Fibroblast of skin of left biceps (primary cell): ENCODE measurements around the gene MRRF.
"Not testable (repeated sequence)": the region's sequence is repeated elsewhere in the genome, so short reads cannot be mapped to it uniquely, and the experiment has no call there.

Experiments used
- DNase-seq, 2 experiments: peaks; one replicate each; pipeline ENCODE4 v3.0.0-alpha.2; 2013; ENCODE audit warnings: low read depth in 2 of 2

Gene MRRF

DNA sequence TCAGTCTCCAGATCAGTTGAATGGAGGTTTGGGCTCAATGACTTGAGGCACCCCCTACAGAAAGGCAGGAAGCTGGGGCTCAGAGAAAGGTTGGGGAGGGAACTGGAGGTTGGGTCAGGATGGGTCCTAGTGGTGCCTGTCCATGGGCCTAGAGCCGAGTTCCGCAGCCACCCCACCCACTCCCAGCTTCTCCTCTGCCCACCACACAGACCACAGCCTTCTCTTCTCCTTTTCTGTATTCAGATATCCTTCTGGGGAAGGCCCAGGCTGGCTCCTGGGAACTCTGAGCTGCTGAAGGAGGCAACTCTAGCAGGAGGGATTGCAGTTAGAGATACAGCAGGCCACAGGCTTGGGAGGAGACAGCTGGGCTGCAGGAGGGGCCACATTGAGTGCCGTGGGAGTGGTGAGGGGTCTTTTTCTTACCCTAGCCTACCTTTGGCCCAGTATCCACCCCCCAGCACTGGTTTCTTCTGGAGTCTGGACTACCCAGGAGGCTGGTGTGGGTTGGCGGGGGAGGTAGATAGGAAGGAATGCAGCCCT, 90.7 kb downstream of the MRRF start:
- DNase-seq, result no peak

DNA sequence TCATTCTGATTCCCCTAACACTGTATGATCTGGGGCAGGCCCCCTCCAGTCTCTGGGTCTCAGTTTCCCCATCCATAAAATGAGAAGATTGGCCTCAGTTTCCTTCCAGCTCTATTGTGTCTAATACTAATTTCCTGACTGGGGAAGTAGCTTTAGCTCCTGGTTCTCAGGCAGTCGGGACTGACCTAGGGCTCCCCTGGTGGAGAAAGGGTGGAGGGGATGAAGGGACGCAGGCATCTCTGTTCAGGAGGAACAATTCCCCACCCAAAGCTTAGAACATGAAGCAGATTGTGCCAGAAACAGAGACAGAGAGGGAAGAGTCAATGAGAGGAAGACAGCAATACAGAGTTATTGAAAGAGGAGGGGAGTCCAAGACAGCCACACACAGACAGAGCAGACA, 91.9 kb downstream of the MRRF start:
- no peak for DNase-seq

DNA sequence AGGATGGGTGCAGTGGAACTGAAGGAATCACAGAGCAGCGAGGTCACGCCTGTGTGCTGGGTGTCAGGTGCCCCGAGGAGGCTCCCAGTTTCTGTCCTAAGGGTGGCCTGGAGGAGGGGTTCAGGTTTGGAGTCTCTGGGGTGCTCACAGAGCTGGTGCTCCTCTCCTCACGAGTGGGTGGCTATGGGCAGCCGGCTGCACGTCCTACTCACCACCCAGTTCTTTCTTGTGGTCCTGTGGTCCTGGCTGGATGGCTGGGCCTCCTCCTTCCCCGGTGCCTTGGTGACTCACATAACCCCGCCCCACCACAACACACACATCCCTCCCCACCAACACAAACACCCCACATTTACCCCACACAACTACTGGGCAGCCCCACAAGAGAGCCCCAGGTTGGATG, 96.2 kb downstream of the MRRF start:
- DNase-seq, result no peak

DNA sequence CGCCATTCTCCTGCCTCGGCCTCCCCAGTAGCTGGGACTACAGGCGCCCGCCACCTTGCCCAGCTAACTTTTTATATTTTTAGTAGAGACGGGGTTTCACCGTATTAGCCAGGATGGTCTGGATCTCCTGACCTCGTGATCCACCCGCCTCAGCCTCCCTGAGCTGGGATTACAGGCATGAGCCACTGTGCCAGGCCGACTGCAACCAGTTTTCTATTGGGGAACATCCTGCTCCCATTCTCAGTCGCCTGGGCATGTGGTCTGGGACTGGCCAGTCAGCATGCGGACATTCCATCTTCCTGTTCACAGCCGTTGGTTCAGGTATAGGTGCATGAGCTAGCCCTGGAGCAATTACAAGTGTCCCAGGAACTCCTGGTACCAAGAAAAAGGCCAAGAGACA, 98.4 kb downstream of the MRRF start:
- not testable (repeated sequence) for DNase-seq

DNA sequence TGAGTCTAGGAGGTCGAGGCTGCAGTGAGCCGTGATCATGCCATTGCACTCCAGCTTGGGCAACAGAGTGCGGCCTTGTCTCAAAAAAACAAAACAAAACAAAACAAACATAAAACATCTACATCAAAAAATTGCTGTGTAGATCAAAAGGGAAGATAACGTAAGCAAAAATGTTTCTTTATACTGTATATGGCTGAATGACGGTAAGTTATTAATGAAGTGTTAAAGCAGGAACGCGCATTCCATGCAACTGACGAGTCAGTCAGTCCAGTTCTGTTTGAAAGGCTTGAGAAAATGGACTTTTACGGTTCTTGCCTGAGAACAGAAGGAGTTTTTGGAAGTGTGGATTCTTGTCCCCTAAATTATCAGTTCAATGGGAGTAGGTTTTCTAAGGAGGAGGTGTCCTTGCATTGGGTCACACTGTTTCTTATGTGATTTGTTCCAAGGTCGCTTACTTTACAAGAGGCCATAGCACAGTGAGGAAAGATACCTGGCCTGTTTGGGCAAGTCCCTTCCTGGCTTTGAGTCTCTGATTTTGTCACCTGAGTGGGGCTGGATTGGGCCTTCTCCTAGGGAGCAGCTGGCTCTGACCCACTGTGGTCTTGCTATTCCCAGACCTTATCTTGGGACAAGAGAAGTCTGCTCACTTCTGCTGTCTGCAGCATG, 99.6 kb downstream of the MRRF start:
- DNase-seq, result no peak

DNA sequence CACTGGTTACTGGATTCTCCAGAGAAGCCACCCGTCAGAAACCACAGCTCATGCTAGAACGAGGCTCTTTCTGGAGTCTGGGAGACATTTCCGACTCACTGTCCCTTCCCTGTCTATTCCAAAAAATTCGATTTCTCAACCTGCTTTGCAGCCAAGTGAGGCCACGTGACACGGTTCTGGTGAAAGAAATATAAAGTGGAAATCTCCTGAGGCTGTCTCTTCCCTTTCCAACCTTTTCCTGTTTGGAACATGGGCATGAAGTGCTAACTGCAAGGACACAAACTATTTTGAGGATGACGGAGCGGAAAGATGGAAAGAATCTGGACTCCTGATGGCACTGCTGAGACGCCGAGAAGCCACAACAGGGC, 100.1 kb downstream of the MRRF start:
- DNase-seq, result no peak

DNA sequence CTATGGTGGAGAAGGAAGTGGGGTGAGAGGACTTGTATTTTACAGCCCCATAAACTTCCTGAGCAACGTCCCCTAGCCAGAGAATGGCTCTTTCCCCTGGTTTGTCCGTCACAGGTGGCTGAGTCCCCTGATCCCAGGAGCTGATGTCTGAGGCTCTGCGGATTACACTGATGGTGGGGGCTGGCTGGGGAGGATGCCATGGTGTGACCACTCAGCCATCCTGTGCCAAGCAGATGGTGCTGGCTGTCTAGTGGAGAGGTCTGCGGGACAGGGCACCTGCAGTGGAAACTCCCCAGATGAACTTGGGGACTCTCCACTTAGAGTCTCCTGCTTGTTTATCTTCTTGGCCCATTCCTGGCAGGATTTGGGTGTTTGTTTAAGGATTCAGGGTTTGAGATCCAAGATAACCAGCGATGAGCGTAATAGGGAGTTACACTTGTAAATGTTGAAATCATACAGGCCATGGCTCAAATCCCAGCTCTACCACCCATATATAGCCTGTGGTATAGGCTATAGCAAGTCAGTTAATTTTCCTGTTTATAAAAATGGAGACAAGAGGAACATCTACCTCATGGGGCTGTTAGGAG, 101.5 kb downstream of the MRRF start:
- no peak for DNase-seq

DNA sequence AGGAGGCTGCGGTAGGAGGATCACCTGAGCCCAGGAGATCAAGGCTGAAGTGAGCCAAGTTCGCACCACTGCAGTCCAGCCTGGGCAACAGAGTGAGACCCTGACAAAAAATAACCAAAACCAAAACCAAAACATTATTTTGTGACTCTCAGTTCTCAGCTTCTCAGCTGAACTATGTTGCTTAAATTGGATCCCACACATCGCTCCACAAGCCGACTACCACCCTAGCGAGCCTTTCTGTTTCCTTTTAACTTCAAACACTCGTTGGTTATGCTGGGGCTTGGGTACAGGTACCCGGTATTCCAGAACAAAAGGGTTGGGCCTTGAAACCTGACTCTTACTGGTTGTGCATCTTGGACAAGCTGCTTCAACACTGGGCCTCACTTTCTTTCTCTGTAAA, 102.4 kb downstream of the MRRF start:
- no peak for DNase-seq

DNA sequence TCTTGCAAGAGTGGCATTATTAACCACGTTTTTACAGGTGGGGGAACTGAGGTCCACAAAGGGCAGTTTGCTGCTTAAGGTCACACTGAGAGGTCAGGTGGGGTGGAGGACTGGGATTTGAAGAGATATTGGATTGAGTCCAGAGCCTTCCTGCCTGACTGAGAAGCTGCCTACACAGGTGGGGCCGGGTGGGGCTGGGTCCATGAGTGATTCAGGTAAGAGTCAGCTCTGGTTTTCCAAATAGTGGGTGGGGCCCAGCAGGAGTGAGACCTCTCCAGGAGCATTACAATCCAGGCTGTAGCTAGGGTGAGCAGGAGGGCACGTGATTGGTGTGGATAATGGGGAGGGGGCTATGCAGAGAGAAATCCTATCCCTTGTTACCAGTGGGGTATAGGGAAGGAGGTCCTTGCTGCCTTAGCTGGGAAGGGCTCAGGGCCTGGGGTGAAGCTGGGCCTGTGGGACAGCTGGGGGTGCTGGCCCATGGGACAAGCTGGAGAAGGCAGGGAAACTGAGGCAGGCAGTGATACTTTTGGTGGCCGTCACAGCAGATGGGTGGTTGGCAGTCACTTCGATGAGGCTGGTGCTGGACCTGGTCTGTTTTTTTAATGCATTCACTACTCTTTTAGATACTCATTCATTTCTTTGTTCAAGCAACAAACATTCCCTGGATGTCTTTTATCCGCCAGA, 103.2 kb downstream of the MRRF start:
- DNase-seq, result no peak

DNA sequence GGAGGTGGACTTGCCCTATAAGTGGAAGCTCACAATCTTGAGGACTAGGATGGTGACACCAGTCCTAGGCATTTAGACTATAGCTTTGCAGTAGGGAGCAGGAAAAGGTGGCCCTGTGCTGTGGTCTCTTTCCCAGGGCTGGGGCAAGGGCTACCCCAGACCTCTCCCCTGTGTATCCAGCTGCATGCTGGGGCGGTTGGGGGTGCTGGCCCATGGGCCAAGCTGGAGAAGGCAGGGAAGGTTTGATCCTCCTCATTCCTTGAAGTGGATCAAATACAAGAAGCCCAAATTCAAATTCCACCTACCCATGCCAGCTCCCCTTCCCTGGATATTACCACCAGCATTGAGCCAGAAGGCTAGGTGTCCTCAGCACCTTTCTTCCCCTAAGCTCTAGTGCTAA, 104.0 kb downstream of the MRRF start:
- DNase-seq, result no peak

DNA sequence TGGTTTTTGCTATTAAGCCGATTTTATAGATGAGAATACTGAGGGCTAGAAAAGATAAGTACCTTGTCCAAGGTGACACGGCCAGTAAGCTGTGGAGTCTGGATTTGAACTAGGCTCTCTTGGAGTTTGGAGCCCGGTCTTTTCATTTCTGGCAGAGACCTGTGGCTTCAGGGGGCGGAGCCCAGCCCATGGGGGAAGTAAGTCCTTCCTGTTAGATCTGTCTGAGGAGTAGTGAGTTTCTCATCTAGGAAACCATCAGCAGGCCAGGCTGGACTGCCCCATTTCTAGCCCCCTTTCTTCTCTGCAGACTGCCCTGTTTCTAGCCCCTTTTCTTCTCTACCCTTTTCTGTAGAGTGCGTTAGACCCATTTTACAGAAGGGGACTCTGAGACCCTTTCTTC, 105.6 kb downstream of the MRRF start:
- no peak for DNase-seq

DNA sequence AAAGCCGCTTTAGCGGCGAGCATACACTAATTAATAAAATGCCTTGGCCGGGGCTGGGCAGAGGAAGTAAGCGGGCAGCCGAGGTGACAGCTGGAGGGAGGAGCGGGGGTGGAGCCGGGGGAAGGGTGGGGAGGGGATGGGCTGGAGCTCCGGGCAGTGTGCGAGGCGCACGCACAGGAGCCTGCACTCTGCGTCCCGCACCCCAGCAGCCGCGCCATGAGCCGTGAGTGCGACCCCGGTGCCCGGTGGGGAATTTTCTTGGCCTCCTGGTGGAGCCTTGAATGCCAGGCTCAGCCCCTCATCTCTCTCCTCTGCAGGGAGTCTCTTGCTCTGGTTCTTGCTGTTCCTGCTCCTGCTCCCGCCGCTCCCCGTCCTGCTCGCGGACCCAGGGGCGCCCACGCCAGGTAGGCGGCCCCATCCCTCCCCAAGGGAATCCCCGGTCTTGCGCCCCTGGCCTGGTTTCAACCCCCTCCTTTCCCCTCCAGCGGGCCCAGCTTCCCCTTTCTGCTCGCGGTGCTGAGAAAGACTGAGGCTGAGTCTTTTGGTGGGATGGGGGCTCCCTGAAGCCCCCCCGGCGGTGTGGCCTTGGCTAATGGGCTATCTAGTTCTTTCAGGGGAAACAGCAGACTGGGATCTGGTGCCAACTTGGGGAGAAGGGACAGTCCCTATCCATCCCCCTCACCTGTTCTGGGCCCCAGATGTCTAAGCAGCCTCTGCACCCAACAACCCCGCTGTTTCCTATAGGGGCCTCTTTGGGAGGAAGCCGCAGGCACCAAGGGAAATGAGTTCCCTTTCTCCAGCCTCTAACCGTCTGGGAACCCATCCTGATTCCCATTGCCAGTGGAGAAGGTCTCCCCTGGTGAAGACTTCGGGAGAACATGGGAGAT, 106.4 kb downstream of the MRRF start, which contains the start of gene PTGS1:
Gene PTGS1 (plus strand): TSS at position 156 of the 887 bp plus-strand sequence. CDS start 61 bp downstream, at position 217.
- no peak for DNase-seq

DNA sequence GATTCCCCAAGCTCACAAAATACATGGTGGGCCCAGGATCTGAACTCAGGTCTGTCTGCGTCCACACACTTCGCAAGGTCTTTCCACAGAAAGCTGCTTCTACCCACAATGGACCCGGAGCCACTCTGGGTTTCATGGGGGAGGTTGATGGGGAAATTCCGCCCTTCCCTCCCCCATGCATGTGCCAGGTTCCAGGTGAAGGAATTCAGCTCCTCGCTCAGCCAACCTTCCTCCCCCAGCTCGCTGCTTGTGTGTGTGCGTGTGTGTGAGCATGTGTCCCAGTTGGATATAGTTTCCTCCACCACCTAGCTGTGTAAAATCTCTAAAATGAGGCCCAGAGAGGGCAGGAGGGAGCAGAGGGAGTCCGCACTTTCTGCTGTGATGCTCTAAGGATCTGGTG, 107.2 kb downstream of the MRRF start:
- no peak for DNase-seq

DNA sequence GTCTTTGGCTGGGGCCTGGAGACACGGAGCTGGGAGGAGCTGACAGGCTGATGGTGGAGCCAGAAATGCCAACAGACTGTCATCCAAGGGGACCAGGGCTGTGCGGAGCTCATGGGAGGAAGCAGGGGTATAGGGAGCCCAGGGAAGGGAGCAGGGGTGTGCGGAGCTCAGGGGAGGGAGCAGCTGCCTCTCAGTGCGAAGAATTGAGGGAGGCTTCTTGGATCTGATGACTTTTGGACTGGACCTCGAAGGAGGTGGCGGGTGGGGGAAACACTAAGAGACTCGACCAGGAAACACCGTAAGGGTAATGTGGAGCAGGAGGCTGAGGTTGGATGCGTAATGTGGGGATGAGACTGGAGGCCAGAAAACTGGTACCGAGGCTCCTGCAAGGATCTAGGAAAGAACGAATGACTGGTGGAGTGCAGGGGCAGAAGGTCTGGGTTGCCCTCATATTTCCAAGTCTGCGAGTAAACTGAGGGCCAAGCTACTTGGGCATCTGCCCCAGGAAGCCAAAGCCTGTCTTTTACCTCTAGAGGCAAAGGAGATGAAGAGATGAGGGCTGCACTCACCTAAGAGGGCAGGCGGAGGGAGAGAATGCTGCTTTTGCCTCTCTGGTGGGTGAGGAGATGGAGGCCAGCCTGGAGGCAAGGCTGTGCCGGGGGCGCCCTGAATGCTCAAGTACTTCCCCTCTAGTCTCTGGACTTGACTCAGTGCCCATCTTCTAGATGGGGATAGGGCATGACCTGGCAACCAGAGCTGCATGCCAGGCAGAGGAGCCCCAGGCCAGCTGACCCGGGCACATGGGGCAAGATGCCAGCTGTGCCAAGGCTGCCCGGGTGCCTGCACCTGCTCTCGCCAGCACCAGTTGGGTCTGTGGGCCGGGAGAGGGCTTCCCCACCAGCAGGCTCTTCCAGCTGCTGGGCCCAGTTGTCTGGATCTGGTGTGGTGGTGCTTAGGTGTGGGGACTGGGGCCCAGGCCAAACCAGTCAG, 108.5 kb downstream of the MRRF start:
- no peak for DNase-seq

DNA sequence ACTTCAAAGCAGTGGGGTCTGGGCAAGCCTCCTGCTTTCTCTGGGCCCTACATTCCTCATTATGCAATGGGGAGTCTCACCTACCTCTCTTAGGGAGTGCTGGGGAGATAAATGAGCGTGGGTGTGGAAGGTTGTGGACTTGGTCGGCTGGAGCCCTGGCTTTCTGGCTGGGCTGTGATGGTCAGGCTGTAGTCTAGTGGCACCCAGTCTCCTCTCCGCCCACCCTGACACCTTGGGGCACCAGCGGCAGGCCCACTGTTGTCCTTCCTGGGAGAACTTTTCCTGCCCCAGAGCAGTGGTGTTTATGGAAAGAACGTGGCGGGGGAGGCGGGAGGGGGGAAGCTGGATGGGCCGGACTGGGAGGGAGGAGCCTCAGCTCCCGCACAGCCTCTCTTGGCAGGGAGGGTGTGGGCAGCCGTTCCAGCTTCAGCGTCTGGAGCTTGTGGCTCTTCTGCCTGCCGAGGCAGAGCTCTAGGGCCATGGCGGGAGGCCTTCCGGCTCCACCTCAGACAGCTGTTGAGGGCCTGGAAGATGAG, 110.3 kb downstream of the MRRF start:
- DNase-seq, result no peak

DNA sequence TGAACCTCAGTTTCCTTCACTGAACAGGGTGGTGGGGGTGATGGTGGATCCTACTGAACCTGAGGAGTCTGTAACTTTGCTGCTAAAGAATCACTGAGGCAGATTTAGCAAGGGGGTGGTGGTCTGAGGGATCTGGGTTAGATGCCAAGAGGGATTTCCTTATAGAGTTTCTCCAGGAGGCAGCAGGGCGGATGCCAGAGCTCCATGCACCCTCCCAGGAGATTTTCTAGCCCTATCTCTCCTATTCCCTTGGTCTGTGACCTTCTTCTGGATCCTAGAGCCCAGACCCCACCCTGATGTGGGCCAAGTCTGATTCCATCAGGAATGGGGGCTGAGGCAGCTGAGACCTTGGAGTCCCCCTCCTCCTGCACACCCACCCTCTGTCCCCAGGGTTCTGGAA, 112.1 kb downstream of the MRRF start:
- DNase-seq, result no peak

DNA sequence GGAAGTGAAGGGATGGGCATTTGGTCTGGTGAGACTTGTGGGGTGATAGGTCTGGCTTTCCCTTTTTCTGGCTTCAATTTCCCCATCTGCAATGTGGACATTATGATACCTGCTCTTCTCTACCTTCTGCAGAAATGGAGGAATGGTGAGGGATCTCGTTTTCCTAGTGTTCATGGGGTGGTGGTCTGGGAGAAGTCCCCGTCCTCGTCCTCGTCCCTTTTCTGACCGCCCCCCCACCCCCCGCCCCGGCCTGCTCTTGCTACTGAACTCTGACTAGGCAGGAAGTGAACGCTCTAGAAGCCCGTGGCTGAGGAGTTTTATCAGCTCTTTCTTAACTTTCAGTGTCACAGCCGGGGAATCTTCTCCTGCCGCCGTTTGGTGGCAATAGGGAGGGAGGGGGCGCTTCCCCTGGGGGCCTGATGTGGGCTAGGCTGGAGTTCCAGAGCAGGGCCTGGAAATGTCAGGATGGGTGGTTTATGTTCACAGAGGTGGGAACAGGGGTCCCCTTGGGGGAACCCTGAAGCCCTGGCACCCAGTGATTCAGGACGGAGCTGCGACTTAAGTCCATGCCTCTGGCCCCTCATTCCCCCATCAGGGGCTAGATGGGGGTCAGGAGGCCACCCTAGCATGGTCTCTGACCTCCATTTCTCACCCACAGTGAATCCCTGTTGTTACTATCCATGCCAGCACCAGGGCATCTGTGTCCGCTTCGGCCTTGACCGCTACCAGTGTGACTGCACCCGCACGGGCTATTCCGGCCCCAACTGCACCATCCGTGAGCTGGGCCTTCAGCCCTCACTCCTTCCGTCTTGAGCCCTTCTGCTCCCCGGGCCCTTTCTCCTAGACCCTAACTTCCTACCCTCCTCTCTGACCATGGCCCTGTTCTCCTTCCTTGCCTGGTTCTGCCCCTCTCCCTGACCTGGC, 112.8 kb downstream of the MRRF start:
- no peak for DNase-seq

DNA sequence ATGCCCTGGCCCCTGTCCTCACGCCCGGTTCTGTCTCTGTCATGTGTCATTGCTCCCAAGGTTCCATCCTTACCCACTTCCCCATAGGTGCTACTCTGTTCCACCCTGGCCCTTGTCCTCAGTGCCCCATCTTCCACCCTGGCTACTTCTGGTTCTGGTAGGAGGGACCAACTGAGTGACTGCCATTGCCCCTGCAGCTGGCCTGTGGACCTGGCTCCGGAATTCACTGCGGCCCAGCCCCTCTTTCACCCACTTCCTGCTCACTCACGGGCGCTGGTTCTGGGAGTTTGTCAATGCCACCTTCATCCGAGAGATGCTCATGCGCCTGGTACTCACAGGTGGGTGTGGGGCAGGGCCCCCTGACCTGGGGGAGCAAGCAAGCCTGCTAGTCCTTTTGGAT, 113.6 kb downstream of the MRRF start:
- DNase-seq, result no peak

DNA sequence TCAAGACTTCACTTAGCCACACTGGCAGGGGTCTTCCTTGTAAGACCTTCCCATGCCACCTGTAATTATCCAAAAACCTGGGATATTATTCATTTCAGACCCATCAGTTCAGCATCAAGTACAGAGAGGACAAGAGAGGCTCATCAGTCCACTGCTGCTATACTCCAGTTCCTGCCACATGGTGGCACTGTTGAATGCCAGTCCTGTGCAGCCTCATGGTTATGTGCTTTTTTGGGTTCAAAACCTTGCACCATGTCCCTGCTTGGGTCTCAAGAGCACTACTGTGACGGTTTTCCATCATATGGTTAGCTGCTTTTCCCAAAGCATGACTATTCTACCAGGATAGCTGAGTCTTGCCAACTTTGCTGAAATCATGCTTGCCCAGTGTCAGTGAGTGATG, 114.7 kb downstream of the MRRF start:
- DNase-seq, result no peak
